Kidney (tissue), 14 donors: ENCODE measurements around the gene ZMYND8. TPM values are rescaled to one million over a fixed set of nuclear protein-coding genes. Genes with fewer than 3 reads are reported as not detected.

ENCODE experiments used
- DNase-seq, 5 donors: peaks; one replicate each; pipeline ENCODE4 v3.0.0-alpha.2; 2013 to 2020
- FAIRE-seq: peaks from 2 replicates; lab custom pipeline; 2012; peaks lifted over from hg19 to GRCh38; lab: Jason Lieb, UNC
- H3K27ac ChIP-seq, 2 donors: one replicate each; pipeline ENCODE4 v1.7.0; 2013; ENCODE audit warnings: low read depth in 2 of 2, low read length in 2 of 2, inconsistent platforms in 1 of 2
- H3K27me3 ChIP-seq: one replicate; pipeline ENCODE4 v1.7.1; 2013; ENCODE audit warnings: low read length, inconsistent platforms; ENCODE audit not compliant: control insufficient read depth, insufficient read depth
- H3K36me3 ChIP-seq, 3 donors: one replicate each; pipeline versions ENCODE4 v1.7.0 to v1.7.1; 2013; ENCODE audit warnings: low read length in 3 of 3, control low read depth in 1 of 3, inconsistent platforms in 1 of 3; ENCODE audit not compliant: insufficient read depth in 3 of 3, control insufficient read depth in 2 of 3
- H3K4me1 ChIP-seq, 3 donors: one replicate each; pipeline versions ENCODE4 v1.7.0 to v1.7.1; 2013; ENCODE audit warnings: low read length in 3 of 3, inconsistent platforms in 1 of 3, low read depth in 1 of 3; ENCODE audit not compliant: control insufficient read depth in 2 of 3, insufficient read depth in 2 of 3
- H3K4me3 ChIP-seq, 3 donors: one replicate each; pipeline versions ENCODE4 v1.7.0 to v1.8.1; 2013; ENCODE audit warnings: low read length in 3 of 3, control low read depth in 1 of 3, inconsistent platforms in 1 of 3
- H3K9ac ChIP-seq, 3 donors: one replicate each; pipeline versions ENCODE4 v1.7.0 to v1.7.1; 2013; ENCODE audit warnings: low read length in 3 of 3, control low read depth in 1 of 3, inconsistent platforms in 1 of 3
- H3K9me3 ChIP-seq, 3 donors: one replicate each; pipeline versions ENCODE4 v1.7.0 to v1.7.1; 2013; ENCODE audit warnings: low read length in 3 of 3, control low read depth in 1 of 3, inconsistent platforms in 1 of 3; ENCODE audit not compliant: control insufficient read depth in 2 of 3, insufficient read depth in 1 of 3
- CTCF ChIP-seq: IDR thresholded peaks from 3 replicates; pipeline ENCODE4 v1.5.1; 2012; ENCODE audit warnings: mild to moderate bottlenecking, moderate library complexity, borderline replicate concordance; ENCODE audit not compliant: insufficient read depth; ENCODE audit errors: extremely low read depth
- intact Hi-C: fragments of 100-400 bp; cut with DNase I; formaldehyde crosslinking; loops from one replicate; pipeline ENCODE4 v1.11.1; 2022
- polyA plus RNA-seq: library from polyadenylated mRNA; stranded (reverse); fragments of 350-450 nt; fragmentation: Illumina TruSeq; extraction: RNeasy Lipid Tissue Mini Kit (QIAGEN cat#74804); gene quantifications from one replicate; pipeline ENCODE4 v1.2.3, GENCODE V29; 2014; ENCODE audit warnings: low read depth, low replicate concordance; ENCODE audit not compliant: insufficient read depth
- total RNA-seq: library from RNA; stranded (reverse); fragmentation: NEBNext Ultra II Directional; extraction: Animal tissue kit (Norgen Biotek cat#: 25700); gene quantifications from one replicate; pipeline ENCODE4 v1.2.1, GENCODE V29; 2021
- donor health status: control.
- donor health status: control.
- donor health status: control.
- donor health status: control.
- donor health status: control.
- donor health status: DM: yes; HTN: yes; CAD: no.
- donor health status: Normal renal cell carcinoma (clear cell type).

Gene ZMYND8
- total and polyA plus RNA-seq, 2 donors from 2014 or later: 10.5 to 37.5 TPM

- H3K36me3 ChIP-seq: peaks cover 2 to 9% (median 5%) of the 10 kb centered on the region in 3 donors
- DNase-seq (no peak), FAIRE-seq (no peak)
- H3K4me1 ChIP-seq: peaks cover 0 to 6% (median 5%) of the 10 kb centered on the region in 3 donors
- no peaks in the 10 kb centered on the region for H3K27me3 ChIP-seq
- no peak overlapping the region for H3K4me3 ChIP-seq
- H3K27ac ChIP-seq: no peak overlapping the region
- no peaks in the 10 kb centered on the region for H3K9me3 ChIP-seq
- H3K9ac ChIP-seq: no peak overlapping the region
- no peak for TF ChIP-seq CTCF
- intact Hi-C loops: no loop called here
Observed at GRCh38 chr20:47253872-47254271, 102.6 kb downstream of the ZMYND8 start.

GRCh38 chr20:47252879-47253307, 103.6 kb downstream of the ZMYND8 start:
- FAIRE-seq: no peak
- H3K4me3 ChIP-seq: no peak overlapping the region
- H3K27ac ChIP-seq: no peak overlapping the region
- TF ChIP-seq CTCF: no peak
- no peak overlapping the region for H3K9ac ChIP-seq
- H3K36me3 ChIP-seq: peaks cover 8 to 19% (median 11%) of the 10 kb centered on the region in 3 donors
- no peak for DNase-seq
- H3K27me3 ChIP-seq: no peaks in the 10 kb centered on the region
- H3K4me1 ChIP-seq: peaks cover 0 to 4% (median 0%) of the 10 kb centered on the region in 3 donors
- H3K9me3 ChIP-seq: no peaks in the 10 kb centered on the region
- intact Hi-C loops: no loop called here

- DNase-seq (no peak), FAIRE-seq (no peak)
- TF ChIP-seq CTCF: no peak
- Histone ChIP-seq H3K4me1 (peaks cover 0 to 4% (median 0%) of the 10 kb centered on the region in 3 donors), H3K9me3 (no peaks in the 10 kb centered on the region), H3K36me3 (peaks cover 9 to 27% (median 13%) of the 10 kb centered on the region in 3 donors), H3K4me3 (no peak overlapping the region), H3K27me3 (no peaks in the 10 kb centered on the region), H3K9ac (no peak overlapping the region), H3K27ac (no peak overlapping the region)
- intact Hi-C loops: no loop called here
Observed at GRCh38 chr20:47251154-47252020, 105.1 kb downstream of the ZMYND8 start.
